ENCODE measurements around the gene PNPLA7. TPM values are rescaled to one million over a fixed set of nuclear protein-coding genes. Genes with fewer than 3 reads are reported as not detected.
"Not testable (repeated sequence)": the region's sequence is repeated elsewhere in the genome, so short reads cannot be mapped to it uniquely, and the experiment has no call there.

Gene PNPLA7
- total RNA-seq, 1 experiment from 2014 or later: 0.29 TPM

DNA sequence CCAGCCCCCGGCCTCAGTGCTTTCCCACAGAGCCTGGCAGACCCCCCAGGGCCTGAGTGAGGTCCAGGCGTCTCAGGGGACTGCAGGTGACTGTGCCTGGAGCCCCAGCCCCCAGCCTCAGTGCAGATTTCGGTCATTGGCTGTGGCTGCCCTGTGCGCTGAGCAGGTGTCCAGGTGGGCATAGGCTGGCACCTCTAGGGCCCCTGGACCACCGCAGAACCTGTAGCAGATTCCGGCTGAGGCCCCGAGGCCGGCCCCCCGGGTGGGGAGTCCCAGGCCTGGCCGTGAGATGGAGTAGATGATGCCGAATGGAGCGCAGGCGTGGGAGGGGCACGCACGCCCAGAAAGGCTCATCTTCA lies 139.3 kb downstream of the PNPLA7 start:
- in situ Hi-C loops (cut with HindIII; ENCODE audit: low pct_unique_long_range_greater_than_20kb, low sequenced_read_pairs): no loop called here
- no peak for DNase-seq (ENCODE audit: low read depth, low spot score)

DNA sequence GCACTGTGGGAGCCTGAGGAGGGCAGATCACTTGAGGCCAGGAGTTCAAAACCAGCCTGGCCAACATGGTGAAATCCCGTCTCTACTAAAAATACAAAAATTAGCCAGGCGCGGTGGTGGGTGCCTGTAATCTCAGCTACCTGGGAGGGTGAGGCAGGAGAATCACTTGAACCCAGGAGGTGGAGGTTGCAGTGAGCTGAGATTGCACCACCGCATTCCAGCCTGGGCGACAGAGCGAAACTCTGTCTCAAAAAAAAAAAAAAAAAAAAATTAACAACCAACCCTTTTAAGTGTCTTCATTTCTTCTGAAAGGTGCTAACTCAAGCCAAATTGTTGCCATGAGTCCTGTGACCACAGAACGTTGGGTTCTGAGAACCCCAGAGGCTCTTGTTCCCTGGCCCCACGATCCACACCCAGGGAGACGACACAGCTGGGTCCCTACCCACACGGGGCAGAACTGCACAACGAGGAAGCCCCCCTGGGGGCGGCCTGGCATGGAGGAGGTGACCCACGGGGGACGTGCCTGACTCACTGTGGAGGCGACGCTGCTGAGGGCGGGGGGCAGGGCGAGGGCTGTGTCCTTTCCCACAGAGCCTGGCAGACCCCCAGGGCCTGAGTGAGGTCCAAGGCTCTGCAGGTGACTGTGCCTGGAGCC lies 139.8 kb downstream of the PNPLA7 start:
- in situ Hi-C loops (cut with HindIII; ENCODE audit: low pct_unique_long_range_greater_than_20kb, low sequenced_read_pairs): not testable (repeated sequence)

More for the DNA sequence above, 139.8 kb downstream of the PNPLA7 start:
- not testable (repeated sequence) for DNase-seq (ENCODE audit: low read depth, low spot score)

Other genes starting within 250 kb of the PNPLA7 start
- 0.50 and 0.67 TPM in 2 replicates for gene NRARP, start 248.1 kb downstream of the PNPLA7 start, total RNA-seq (2014; rRNA removed; shearing (Covaris generic))
- 1.4 and 1.7 TPM in 2 replicates for gene EXD3, start 127.2 kb downstream of the PNPLA7 start, total RNA-seq (2014; rRNA removed; shearing (Covaris generic))
- gene NOXA1, start 127.0 kb downstream of the PNPLA7 start, total RNA-seq (2014; rRNA removed; shearing (Covaris generic)): 0.55 and 0.75 TPM in 2 replicates
- not detected in 2 replicates for gene ENTPD8, start 109.0 kb downstream of the PNPLA7 start, total RNA-seq (2014; rRNA removed; shearing (Covaris generic))
- 22.4 and 25.5 TPM in 2 replicates for gene NSMF, start 91.1 kb downstream of the PNPLA7 start, total RNA-seq (2014; rRNA removed; shearing (Covaris generic))
- gene MRPL41, start 1.5 kb upstream of the PNPLA7 start, total RNA-seq (2014; rRNA removed; shearing (Covaris generic)): 83.9 and 95.9 TPM in 2 replicates
- 23.8 and 25.2 TPM in 2 replicates for gene DPH7, start 28.5 kb upstream of the PNPLA7 start, total RNA-seq (2014; rRNA removed; shearing (Covaris generic))
- gene ZMYND19, start 40.1 kb upstream of the PNPLA7 start, total RNA-seq (2014; rRNA removed; shearing (Covaris generic)): 28.3 and 31.6 TPM in 2 replicates
- gene ARRDC1, start 55.3 kb upstream of the PNPLA7 start, total RNA-seq (2014; rRNA removed; shearing (Covaris generic)): 24.4 and 28.2 TPM in 2 replicates
- 18.5 and 24.3 TPM in 2 replicates for gene EHMT1, start 68.6 kb upstream of the PNPLA7 start, total RNA-seq (2014; rRNA removed; shearing (Covaris generic))